HCT116 (cell line): ENCODE measurements around the gene C1orf52.

Source experiments
- CEBPB ChIP-seq: IDR thresholded peaks from 2 replicates; pipeline ENCODE4 v1.6.1; 2012; ENCODE audit warnings: low read depth
- CTCF ChIP-seq, 3 experiments: fragments of 200-600 bp in 1 of 3; sonication (generic) in 1 of 3; IDR thresholded peaks in 2 of 3; conservative IDR thresholded peaks in 1 of 3; 2 replicates each; pipeline ENCODE4 v1.5.1; 2012 to 2017; ENCODE audit warnings: low read depth in 2 of 3, low read length in 2 of 3, antibody characterized with exemption in 1 of 3, borderline replicate concordance in 1 of 3, control low read depth in 1 of 3, mild to moderate bottlenecking in 1 of 3, mixed read lengths in 1 of 3, mixed run types in 1 of 3, moderate library complexity in 1 of 3; ENCODE audit not compliant: insufficient read depth in 1 of 3
- POLR2A ChIP-seq: IDR thresholded peaks from 2 replicates; pipeline ENCODE4 v1.7.0; 2011; ENCODE audit warnings: borderline replicate concordance; ENCODE audit not compliant: insufficient read depth, insufficient read length; ENCODE audit errors: extremely low read depth
- POLR2AphosphoS5 ChIP-seq: IDR thresholded peaks from 2 replicates; pipeline ENCODE4 v1.6.1; 2011; ENCODE audit warnings: mild to moderate bottlenecking, low read depth, low read length, moderate library complexity
- REST ChIP-seq: IDR thresholded peaks from 2 replicates; pipeline ENCODE4 v1.6.1; 2012; ENCODE audit warnings: low read depth
- SP1 ChIP-seq: IDR thresholded peaks from 2 replicates; pipeline ENCODE4 v1.6.1; 2012; ENCODE audit warnings: low read depth
- SRF ChIP-seq: IDR thresholded peaks from 2 replicates; pipeline ENCODE4 v1.6.1; 2012; ENCODE audit warnings: low read depth
- ZNF274 ChIP-seq: fragments of 200-500 bp; sonication (Bioruptor generic); IDR thresholded peaks from 2 replicates; pipeline ENCODE4 v1.6.1; 2014; ENCODE audit warnings: mild to moderate bottlenecking, low read depth, low read length, inconsistent platforms

- no peak for TF ChIP-seq CTCF (IDR thresholded peaks at IDR 0.05 in 2 of 3, conservative IDR thresholded peaks at IDR 0.05 in 1 of 3; ENCODE audit: borderline replicate concordance in 1 of 3, insufficient read depth in 1 of 3, low read depth in 2 of 3, low read length in 2 of 3)
- TF ChIP-seq POLR2AphosphoS5: peak; percentile 66
- TF ChIP-seq SRF: no peak
- TF ChIP-seq SP1: no peak
- TF ChIP-seq CEBPB: no peak
- no peak for TF ChIP-seq REST
- TF ChIP-seq ZNF274: no peak
- TF ChIP-seq POLR2A: no peak
Observed at GRCh38 chr1:85201340-85202091, 57.9 kb downstream of the C1orf52 start.
